ACHN (cell line): ENCODE measurements around the gene ZNF397.

Experiments used
- DNase-seq: peaks from one replicate; pipeline ENCODE4 v3.0.0-alpha.2; 2015
- in situ Hi-C: cut with HindIII; loops from 2 replicates; pipeline ENCODE4 v1.10.0; 2017; ENCODE audit warnings: low sequenced_read_pairs, low pct_ligation_motif_present, low pct_unique_long_range_greater_than_20kb

Gene ZNF397

GRCh38 chr18:35242426-35242825 lies 1.6 kb downstream of the ZNF397 start:
- in situ Hi-C loops = no loop called here
- no peak for DNase-seq

DNA sequence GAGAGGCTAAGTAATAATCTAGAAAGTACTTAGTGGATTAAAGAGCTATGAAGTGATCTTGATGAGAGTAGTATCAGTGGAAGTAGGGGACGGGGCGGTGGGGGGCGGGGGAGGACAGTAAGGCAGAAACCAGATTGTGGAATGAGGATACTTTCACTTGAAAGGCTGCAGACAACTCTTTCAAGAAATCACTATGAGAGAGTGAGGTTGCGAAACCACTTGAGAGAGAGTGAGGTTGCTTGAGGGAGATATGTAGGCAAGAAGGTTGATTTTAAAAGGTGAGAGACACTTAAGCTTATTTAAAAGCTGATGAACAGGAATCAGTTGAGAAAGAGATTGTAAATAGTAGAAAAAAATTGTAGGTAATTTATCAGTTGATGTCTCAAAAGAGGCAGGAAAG lies 3.8 kb downstream of the ZNF397 start:
- in situ Hi-C loops = no loop called here
- no peak for DNase-seq

DNA sequence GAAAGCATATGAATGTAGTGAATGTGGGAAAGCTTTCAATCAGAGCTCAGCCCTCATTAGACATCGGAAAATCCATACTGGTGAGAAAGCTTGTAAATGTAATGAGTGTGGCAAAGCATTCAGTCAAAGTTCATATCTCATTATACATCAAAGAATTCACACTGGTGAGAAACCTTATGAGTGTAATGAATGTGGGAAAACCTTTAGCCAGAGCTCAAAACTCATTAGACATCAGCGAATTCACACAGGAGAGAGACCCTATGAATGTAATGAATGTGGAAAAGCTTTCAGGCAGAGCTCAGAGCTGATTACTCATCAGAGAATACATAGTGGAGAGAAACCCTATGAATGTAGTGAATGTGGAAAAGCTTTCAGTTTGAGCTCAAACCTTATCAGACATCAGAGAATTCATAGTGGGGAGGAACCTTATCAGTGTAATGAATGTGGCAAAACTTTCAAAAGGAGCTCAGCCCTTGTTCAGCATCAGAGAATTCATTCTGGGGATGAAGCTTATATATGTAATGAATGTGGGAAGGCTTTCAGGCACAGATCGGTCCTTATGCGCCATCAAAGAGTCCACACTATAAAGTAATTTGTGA lies 5.0 kb downstream of the ZNF397 start:
- in situ Hi-C loops = no loop called here

GRCh38 chr18:35246831-35247230 lies 6.0 kb downstream of the ZNF397 start:
- DNase-seq = no peak
- in situ Hi-C loops = no loop called here

More for the DNA sequence above, 5.0 kb downstream of the ZNF397 start:
- DNase-seq = no peak

DNA sequence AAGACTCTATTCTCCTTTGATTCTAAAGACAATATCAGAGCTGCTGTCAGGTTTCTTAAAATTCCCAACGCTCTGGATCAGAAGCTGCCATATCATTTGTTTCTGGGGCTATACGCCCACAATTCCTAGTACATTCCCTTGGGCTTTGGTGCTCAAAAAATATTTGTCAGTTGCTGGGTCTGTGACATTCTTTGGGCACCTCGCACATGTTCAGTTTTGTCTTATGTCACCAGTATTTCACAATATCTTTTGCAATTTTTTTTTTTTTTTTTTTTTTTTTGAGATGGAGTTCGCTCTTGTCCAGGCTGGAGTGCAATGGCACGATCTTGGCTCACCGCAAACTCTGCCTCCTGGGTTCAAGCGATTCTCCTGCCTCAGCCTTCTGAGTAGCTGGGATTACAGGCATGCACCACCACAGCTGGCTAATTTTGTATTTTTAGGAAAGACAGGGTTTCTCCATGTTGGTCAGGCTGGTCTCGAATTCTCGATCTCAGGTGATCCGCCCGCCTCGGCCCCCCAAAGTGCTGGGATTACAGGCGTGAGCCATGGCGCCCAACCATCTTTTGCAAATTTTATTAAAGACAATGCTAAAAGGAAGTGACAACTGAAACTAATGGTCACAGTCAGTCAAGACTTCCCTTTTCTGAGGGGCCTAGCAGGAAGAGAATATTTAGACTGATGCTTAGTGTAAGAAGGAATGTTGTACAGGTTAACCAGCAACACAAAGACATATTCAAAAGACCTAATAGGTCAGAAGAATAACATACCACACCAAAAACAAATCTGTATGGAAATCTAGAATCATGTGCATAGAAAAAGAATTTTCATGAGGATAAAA lies 6.8 kb downstream of the ZNF397 start:
- in situ Hi-C loops = no loop called here
- no peak for DNase-seq

DNA sequence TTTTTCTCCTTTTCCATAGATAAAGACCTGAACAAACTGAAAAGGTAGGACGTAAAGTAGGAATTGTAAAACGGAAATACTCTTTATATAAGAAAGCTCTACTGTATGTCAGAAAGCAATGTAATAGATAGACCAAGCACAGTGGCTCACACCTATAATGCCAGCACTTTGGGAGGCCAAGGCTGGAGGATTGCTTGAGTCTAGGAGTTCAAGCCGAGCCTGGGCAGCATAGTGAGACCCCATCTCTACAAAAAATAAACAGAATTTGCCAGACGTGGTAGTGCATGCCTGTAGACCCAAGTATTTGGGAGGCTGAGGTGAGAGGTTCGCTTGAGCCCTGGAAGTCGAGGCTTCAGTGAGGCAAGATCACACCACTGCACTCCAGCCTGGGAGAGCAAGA lies 7.6 kb downstream of the ZNF397 start:
- in situ Hi-C loops = no loop called here

GRCh38 chr18:35252466-35252865 lies 11.6 kb downstream of the ZNF397 start:
- DNase-seq = no peak
- in situ Hi-C loops = no loop called here

More for the DNA sequence above, 7.6 kb downstream of the ZNF397 start:
- DNase-seq = no peak

DNA sequence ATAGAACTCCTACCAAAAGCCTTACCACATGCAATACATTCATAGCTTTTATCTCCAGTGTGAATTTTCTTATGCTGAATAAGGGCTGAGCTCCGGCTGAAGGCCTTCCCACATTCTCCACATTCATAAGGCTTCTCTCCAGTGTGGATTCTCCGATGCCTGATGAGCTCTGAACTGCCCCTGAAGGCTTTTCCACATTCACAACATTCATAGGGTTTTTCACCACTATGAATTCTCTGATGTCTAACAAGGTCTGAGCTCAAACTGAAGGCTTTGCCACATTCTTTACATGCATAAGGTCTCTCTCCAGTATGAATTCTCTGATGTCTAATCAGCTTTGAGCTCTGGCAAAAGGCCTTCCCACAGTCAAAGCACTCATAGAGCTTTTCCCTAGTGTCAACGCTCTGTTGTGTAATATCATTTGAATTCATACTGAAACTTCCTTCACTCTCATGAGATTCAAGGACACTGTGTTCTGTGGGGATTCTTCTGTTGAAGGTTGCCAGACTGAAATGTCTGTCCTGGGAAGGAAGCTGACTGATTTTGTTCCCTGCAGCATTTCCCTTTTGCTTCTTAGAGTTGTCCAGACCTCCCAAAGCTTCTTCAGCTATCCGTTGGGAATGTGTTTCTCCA lies 12.9 kb downstream of the ZNF397 start:
- no peak for DNase-seq
- in situ Hi-C loops = no loop called here

DNA sequence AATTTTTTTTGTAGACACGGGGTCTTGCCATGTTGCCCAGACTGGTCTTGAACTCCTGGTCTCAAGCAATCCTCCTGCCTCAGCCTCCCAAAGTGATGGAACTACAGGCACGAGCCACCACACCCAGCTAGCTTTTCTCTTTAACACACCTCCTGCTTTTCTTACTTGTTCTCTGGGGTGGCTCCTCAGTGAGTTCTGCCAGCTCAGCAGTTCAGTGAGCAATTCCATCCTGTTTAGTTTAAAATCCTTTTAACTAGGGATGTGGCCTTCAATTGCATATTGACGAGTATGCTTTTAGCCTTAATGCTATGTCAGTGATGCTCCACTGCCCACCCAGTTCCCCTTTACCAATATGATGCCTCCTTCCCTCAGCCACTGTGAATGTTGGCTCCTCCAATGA lies 16.1 kb downstream of the ZNF397 start:
- DNase-seq = no peak
- in situ Hi-C loops = no loop called here

GRCh38 chr18:35264409-35264808 lies 23.6 kb downstream of the ZNF397 start:
- in situ Hi-C loops = no loop called here
- DNase-seq = no peak

GRCh38 chr18:35267161-35267651 lies 26.4 kb downstream of the ZNF397 start:
- in situ Hi-C loops = no loop called here
- DNase-seq = no peak

- DNase-seq = no peak
- in situ Hi-C loops = no loop called here
Measured at GRCh38 chr18:35267809-35268208, 27.0 kb downstream of the ZNF397 start.

DNA sequence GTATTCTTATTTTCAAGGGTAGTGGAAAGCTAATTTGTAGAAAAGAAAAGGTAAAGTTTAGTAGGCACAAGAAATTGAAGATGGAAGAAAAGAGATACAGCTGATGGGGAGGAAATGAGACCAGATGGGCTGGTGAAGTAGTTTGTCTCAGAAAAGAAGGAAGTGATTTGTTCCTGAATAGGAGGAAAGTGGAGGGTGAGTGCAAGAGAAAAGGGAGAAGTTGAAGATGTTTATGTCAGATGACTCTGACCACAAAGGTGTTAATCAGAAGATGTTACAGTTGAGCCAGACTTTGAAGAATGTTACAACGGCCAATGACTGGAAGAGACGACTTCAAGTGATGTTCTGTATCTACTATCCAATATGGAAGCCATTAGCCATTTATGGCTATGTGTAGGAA lies 28.0 kb downstream of the ZNF397 start:
- DNase-seq = no peak
- in situ Hi-C loops = no loop called here

DNA sequence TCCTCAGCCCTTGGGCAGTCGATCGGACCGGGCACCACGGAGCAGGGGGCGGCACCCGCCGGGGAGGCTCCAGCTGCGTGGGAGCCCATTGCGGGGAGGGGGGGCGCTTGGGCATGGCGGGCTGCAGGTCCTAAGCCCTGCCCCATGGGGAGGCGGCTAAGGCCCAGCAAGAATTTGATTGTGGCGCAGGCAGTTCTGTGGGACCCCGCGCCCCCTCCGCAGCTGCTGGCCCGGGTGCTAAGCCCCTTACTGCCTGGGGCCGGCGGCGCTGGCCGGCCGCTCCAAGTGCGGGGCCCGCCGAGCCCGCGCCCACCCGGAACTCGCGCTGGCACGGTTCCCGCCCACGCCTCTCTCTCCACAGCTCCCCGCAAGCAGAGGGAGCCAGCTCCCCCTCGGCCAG lies 30.8 kb downstream of the ZNF397 start:
- in situ Hi-C loops = no loop called here
- DNase-seq = no peak

DNA sequence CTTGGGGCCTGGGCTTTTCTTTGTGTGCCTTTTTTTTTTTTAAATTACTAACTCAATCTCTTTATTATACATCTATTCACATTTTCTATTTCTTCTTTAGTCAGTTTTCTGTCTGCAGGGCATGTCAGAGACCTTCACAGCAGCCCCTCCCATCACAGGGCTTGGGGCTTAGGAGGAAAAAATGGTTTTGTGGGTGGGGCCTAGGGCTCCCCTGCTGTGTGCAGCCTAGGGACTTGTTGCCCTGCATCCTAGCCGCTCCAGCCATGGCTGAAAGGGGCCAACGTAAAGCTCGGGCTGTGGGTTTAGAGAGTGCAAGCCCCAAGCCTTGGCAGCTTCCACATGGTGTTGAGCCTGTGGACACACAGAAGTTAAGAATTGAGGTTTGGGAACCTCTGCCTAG lies 35.4 kb downstream of the ZNF397 start:
- in situ Hi-C loops = no loop called here
- no peak for DNase-seq

- in situ Hi-C loops = no loop called here
- no peak for DNase-seq
Measured at GRCh38 chr18:35277633-35278032, 36.8 kb downstream of the ZNF397 start.

GRCh38 chr18:35278085-35278484 lies 37.3 kb downstream of the ZNF397 start:
- no peak for DNase-seq
- in situ Hi-C loops = no loop called here

GRCh38 chr18:35278969-35279368 lies 38.1 kb downstream of the ZNF397 start:
- in situ Hi-C loops = no loop called here

GRCh38 chr18:35282353-35282752 lies 41.5 kb downstream of the ZNF397 start:
- in situ Hi-C loops = no loop called here
- no peak for DNase-seq

More at GRCh38 chr18:35278969-35279368, 38.1 kb downstream of the ZNF397 start:
- DNase-seq = no peak
